Measurements from ENCODE around the gene USP35. TPM values are rescaled to one million over a fixed set of nuclear protein-coding genes. Genes with fewer than 3 reads are reported as not detected.

USP35 gene
- total and polyA plus RNA-seq, 5 donors: 7.5 to 16.6 (median 11.5) TPM

DNA sequence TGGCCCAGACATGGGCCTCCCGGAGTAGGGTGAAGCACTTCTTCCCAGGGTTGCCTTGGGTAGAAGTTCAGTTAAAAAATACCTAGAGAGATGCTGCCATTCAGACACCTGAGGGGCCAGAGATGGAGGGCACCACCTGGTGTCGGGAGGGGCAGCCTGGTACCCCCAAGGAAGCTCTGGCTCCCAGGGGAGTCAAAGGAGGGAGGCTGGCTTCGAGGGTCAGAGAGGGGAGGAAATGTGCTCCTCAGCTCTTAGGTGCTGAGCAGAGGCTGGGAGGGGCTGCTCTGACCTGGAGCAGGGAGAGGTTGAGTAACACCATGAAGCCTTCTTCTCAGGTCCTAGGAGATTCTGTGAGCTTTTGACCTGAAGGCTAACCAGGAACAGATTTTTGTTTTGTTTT lies 1.1 kb downstream of the USP35 start:
- ATAC-seq: no peak
- DNase-seq: peak in 1 of 3 donors; percentile 50
- WGBS: 38% methylated on average over 3 of the region's 3 CpGs
- H3K4me1 ChIP-seq (ENCODE audit: control insufficient read depth, insufficient read depth, low read length): peaks cover 9% of the 10 kb centered on the region
- no peak overlapping the region for H3K4me3 ChIP-seq (ENCODE audit: low read length)
- no peaks in the 10 kb centered on the region for H3K9me3 ChIP-seq (ENCODE audit: control insufficient read depth, low read length)
- H3K27me3 ChIP-seq (ENCODE audit: control insufficient read depth, insufficient read depth): no peaks in the 10 kb centered on the region
- no peak overlapping the region for H3K27ac ChIP-seq (ENCODE audit: low read length)
- intact Hi-C loops (cut with DNase I): no loop called here

DNA sequence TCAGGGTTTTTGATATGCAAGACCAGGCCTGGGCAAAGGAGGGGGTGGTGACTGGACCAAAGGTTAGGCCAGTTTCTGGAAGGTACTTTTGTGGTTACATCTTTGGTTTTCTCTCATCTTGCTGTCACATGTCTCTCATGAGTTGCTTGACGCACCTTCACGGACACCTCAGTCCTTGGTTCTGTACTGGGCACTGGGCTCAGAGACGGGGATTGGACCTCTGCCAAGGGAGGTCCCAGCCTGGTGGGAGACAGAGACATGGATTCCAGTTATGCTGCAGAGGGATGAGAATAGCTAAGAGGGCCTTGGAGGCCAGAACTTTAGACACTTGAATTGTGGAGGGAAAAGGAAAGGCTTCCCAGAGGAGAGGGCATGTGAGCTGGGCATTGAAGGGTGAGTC lies 1.7 kb downstream of the USP35 start:
- 63% methylated on average over 3 of the region's 3 CpGs for WGBS
- Histone ChIP-seq H3K4me3 (ENCODE audit: low read length) (no peak overlapping the region), H3K27me3 (ENCODE audit: control insufficient read depth, insufficient read depth) (no peaks in the 10 kb centered on the region), H3K27ac (ENCODE audit: low read length) (no peak overlapping the region), H3K4me1 (ENCODE audit: control insufficient read depth, insufficient read depth, low read length) (peaks cover 9% of the 10 kb centered on the region), H3K9me3 (ENCODE audit: control insufficient read depth, low read length) (no peaks in the 10 kb centered on the region)
- DNase-seq (no peak), ATAC-seq (no peak)
- intact Hi-C loops (cut with DNase I): no loop called here

DNA sequence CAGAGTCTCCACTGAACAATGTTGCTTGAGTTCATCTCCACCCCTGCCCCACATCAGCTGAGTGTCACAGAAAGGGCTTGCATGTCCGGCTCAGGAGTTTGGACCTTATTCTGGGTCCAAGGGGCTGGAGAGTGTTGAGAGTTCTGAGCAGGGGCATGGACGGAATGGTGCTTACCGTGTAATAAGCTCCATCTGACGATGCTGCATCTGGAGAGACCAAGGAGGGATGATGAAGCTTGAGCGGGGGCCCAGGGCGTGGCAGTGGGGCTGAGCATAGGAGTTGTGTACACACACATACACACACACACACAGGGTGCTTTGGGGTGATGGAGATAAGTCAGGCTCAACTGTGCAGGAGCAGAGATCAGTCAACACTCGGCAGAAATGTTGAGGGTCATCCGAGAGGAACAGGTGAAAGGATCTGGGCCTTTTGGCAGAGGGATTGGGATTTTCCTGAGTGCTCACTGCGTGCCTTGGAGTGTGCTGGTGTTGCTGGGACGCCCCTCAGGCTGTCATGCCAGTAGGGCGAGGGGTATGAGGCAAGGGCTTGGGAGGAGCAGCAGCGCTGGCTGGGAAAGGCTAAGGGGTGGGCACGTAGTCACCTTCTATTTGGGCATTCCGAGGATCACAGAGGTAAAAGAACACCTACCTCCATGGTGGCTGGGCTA lies 2.3 kb downstream of the USP35 start:
- peaks cover 9% of the 10 kb centered on the region for H3K4me1 ChIP-seq (ENCODE audit: control insufficient read depth, insufficient read depth, low read length)
- intact Hi-C loops (cut with DNase I): no loop called here

DNA sequence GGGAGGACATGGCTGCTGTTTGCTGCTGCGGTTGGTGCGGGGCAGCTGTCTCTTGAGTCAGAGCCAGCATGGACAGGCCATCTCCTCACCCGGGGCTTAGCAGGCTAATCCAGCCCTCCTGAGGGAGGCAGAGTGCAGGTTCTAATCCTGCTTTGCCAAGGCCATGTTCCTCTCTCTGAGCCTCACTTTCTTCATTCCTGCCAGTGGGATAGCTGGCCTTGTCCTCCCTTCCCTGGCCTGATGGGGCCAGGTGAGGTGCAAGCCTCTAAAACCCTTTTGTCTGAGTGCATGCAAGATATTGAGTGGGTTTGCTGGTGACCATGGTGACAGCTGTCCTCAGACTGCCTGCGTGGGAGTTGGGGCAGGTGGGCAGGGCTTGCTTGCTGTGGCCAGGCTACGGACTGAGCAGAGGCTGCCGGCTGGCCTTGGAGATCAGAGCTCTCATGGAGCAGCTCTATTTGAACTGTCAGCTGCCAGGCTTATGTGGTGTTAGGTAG lies 3.6 kb downstream of the USP35 start:
- intact Hi-C loops (cut with DNase I): no loop called here
- peak in 2 of 3 donors; percentile 26 to 60 for DNase-seq

More for the DNA sequence above, 2.3 kb downstream of the USP35 start:
- DNase-seq (no peak), ATAC-seq (no peak)
- H3K9me3 ChIP-seq (ENCODE audit: control insufficient read depth, low read length): no peaks in the 10 kb centered on the region
- 87% methylated on average over 14 of the region's 14 CpGs for WGBS
- no peak overlapping the region for H3K4me3 ChIP-seq (ENCODE audit: low read length)
- H3K27ac ChIP-seq (ENCODE audit: low read length): no peak overlapping the region
- no peaks in the 10 kb centered on the region for H3K27me3 ChIP-seq (ENCODE audit: control insufficient read depth, insufficient read depth)

DNA sequence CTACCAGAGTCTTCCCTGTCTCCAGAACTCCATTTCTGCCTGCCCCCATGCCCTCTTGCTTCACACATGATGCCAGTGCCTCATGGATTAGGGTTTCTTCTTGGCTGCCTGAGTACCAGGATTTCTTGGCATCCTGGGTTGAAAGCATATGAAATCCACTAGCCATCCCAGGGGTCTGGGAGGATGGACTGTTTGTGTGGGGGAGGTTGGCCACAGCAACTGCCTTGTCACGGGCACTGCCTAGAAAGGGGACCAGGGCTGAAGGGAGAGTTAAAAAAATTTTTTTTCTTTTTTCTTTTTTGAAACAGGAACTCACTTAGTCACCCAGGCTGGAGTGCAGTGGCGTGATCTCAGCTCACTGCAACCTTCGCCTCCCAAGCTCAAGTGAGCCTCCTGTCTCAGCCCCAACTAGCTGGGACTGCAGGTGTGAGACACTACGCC lies 4.2 kb downstream of the USP35 start:
- Histone ChIP-seq H3K9me3 (ENCODE audit: control insufficient read depth, low read length) (no peaks in the 10 kb centered on the region), H3K4me1 (ENCODE audit: control insufficient read depth, insufficient read depth, low read length) (peaks cover 6% of the 10 kb centered on the region), H3K4me3 (ENCODE audit: low read length) (no peak overlapping the region), H3K27me3 (ENCODE audit: control insufficient read depth, insufficient read depth) (no peaks in the 10 kb centered on the region), H3K27ac (ENCODE audit: low read length) (no peak overlapping the region)
- intact Hi-C loops (cut with DNase I): no loop called here
- DNase-seq (no peak), ATAC-seq (no peak)
- WGBS: 79% methylated on average over 4 of the region's 4 CpGs

More for the DNA sequence above, 3.6 kb downstream of the USP35 start:
- 58% methylated on average over 6 of the region's 6 CpGs for WGBS
- Histone ChIP-seq H3K9me3 (ENCODE audit: control insufficient read depth, low read length) (no peaks in the 10 kb centered on the region), H3K4me3 (ENCODE audit: low read length) (no peak overlapping the region), H3K4me1 (ENCODE audit: control insufficient read depth, insufficient read depth, low read length) (peaks cover 6% of the 10 kb centered on the region), H3K27me3 (ENCODE audit: control insufficient read depth, insufficient read depth) (no peaks in the 10 kb centered on the region), H3K27ac (ENCODE audit: low read length) (no peak overlapping the region)
- ATAC-seq: no peak

DNA sequence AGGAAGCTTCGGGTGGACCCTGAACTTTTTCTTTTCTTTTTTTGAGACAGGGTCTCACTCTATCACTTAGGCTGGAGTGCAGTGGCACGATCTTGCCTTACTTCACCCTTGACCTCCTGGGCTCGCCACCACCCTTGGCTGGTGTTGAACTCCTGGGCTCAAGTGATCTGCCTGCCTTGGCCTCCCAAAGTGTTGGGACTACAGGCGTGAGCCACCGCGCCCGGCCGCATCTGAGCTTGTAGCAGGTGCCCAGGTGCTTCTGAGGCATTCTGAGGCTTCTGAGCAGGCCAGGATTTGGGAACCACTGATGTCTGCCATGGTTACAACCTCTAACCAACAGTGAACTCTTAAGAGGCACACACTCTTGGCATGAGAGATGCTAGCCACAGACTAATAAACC lies 5.1 kb downstream of the USP35 start:
- ATAC-seq (no peak), DNase-seq (no peak)
- Histone ChIP-seq H3K4me3 (ENCODE audit: low read length) (no peak overlapping the region), H3K4me1 (ENCODE audit: control insufficient read depth, insufficient read depth, low read length) (peaks cover 6% of the 10 kb centered on the region), H3K27ac (ENCODE audit: low read length) (no peak overlapping the region), H3K9me3 (ENCODE audit: control insufficient read depth, low read length) (no peaks in the 10 kb centered on the region), H3K27me3 (ENCODE audit: control insufficient read depth, insufficient read depth) (no peaks in the 10 kb centered on the region)
- intact Hi-C loops (cut with DNase I): no loop called here
- 93% methylated on average over 8 of the region's 8 CpGs for WGBS

DNA sequence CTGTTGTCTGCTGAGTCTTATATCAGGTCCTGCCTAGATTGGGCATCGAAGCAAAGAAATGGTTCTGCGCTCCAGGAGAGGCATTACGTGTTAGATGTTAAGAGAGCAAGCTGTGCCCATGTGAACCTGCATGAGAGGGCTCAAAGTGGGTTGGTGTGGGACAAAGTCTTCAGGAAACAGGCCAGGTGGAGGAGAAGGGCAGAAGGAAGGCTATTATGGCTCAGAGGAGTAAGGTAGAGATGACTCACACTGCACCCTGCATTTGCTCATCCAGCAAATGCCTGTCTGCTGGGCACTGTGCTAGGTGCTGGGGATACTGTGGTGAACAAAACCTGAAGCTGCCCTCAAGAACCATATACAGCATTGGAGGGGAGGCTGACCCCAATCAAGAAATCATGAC lies 5.8 kb downstream of the USP35 start:
- WGBS: 96% methylated on average over 3 of the region's 3 CpGs
- intact Hi-C loops (cut with DNase I): no loop called here
- no peak for DNase-seq
- Histone ChIP-seq H3K4me3 (ENCODE audit: low read length) (no peak overlapping the region), H3K27ac (ENCODE audit: low read length) (no peak overlapping the region), H3K4me1 (ENCODE audit: control insufficient read depth, insufficient read depth, low read length) (peaks cover 6% of the 10 kb centered on the region), H3K27me3 (ENCODE audit: control insufficient read depth, insufficient read depth) (no peaks in the 10 kb centered on the region), H3K9me3 (ENCODE audit: control insufficient read depth, low read length) (no peaks in the 10 kb centered on the region)
- no peak for ATAC-seq

DNA sequence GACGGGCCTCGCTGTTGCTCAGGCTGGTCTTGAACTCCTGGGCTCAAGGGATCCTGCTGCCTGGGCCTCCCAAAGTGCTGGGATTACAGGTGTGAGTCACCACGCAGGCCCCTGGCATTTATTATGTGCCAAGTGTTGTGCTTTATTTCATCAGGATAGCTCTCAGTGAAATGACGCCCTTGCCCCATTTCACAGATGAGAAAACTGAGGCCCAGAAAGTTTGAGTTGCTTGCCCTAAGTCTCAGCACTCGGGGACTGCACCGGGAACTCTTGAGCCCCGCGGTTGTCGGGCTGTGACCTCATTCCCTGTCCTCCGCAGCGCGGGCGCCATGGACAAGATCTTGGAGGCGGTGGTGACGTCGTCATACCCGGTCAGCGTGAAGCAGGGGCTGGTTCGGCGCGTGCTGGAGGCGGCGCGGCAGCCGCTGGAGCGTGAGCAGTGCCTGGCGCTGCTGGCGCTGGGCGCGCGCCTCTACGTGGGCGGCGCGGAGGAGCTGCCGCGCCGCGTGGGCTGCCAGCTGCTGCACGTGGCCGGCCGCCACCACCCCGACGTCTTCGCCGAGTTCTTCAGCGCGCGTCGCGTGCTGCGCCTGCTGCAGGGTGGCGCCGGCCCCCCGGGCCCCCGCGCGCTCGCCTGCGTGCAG lies 7.3 kb downstream of the USP35 start:
- H3K27me3 ChIP-seq (ENCODE audit: control insufficient read depth, insufficient read depth): no peaks in the 10 kb centered on the region
- no peak overlapping the region for H3K27ac ChIP-seq (ENCODE audit: low read length)
- intact Hi-C loops (cut with DNase I): no loop called here
- ATAC-seq (no peak), DNase-seq (peak; percentile 46 to 78 (median 75))
- 66% methylated on average over 60 of the region's 60 CpGs for WGBS
- no peak overlapping the region for H3K4me3 ChIP-seq (ENCODE audit: low read length)
- H3K4me1 ChIP-seq (ENCODE audit: control insufficient read depth, insufficient read depth, low read length): peaks cover 8% of the 10 kb centered on the region
- H3K9me3 ChIP-seq (ENCODE audit: control insufficient read depth, low read length): no peaks in the 10 kb centered on the region

DNA sequence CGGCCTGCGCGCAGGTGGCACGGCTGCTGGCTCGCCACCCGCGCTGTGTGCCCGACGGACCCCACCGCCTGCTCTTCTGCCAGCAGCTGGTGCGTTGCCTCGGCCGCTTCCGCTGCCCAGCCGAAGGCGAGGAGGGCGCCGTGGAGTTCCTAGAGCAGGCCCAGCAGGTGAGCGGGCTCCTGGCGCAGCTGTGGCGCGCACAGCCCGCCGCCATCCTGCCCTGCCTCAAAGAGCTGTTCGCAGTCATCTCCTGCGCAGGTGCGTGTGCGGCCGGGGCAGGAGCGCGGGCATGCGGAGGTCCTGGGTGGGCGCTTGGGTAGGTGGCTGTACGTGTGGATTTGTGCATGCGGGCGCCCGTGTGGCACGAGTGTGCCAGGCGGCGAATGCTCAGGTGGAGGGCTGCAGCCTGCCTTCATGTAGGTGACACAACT lies 8.0 kb downstream of the USP35 start:
- Histone ChIP-seq H3K4me3 (ENCODE audit: low read length) (no peak overlapping the region), H3K27ac (ENCODE audit: low read length) (no peak overlapping the region), H3K27me3 (ENCODE audit: control insufficient read depth, insufficient read depth) (no peaks in the 10 kb centered on the region), H3K9me3 (ENCODE audit: control insufficient read depth, low read length) (no peaks in the 10 kb centered on the region), H3K4me1 (ENCODE audit: control insufficient read depth, insufficient read depth, low read length) (peaks cover 8% of the 10 kb centered on the region)
- intact Hi-C loops (cut with DNase I): no loop called here
- ATAC-seq: no peak
- no peak for DNase-seq
- WGBS: 87% methylated on average over 40 of the region's 40 CpGs

DNA sequence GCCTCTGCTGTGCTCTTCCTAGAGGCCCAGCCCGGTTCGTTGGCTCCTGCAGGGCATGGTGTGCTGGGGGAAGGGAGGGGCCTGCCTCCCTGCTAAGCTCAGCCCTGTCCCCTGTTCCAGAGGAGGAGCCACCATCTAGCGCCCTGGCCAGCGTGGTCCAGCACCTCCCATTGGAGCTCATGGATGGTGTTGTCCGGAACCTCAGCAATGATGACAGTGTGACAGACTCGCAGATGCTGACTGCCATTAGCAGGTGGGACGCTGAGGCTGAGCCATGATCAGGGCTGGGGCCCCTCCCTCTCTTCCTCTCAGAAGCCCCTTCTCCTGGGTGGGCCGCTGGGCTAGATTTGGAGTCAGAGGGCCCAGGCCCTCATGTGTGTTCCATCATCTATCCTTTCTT lies 9.1 kb downstream of the USP35 start:
- DNase-seq: no peak
- 92% methylated on average over 8 of the region's 8 CpGs for WGBS
- no peak overlapping the region for H3K27ac ChIP-seq (ENCODE audit: low read length)
- no peaks in the 10 kb centered on the region for H3K27me3 ChIP-seq (ENCODE audit: control insufficient read depth, insufficient read depth)
- no peak for ATAC-seq
- intact Hi-C loops (cut with DNase I): no loop called here
- H3K4me1 ChIP-seq (ENCODE audit: control insufficient read depth, insufficient read depth, low read length): peaks cover 2% of the 10 kb centered on the region
- H3K9me3 ChIP-seq (ENCODE audit: control insufficient read depth, low read length): no peaks in the 10 kb centered on the region
- H3K4me3 ChIP-seq (ENCODE audit: low read length): no peak overlapping the region

DNA sequence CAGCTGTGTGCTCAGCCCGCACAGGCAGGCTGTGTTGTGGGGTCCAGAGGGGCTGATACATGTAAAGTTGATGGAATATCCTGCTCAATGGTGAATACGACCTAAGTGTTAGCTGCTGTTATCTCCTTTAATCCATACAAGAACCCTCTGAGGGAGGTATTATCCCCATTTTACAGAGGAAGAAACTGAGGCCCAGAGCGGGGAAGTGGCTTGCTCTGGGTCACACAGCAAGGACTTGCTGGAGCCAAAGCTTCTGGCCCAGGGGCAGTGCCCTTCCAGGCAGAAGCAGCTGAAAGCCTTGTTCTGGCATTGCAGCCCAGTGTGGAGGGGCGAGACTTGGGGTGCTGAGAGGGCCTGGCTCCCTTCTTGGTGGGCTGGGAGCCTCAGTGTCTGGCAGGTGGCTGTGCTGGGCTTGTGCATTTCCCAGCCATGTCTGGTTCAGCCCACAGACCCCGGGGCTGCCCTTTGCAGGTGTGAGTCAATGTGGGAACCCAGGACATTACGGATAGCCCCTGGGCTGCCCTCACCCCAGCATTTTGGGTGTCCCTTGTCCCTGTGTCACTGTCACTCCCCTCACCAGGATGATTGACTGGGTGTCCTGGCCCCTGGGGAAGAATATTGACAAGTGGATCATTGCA lies 10.4 kb downstream of the USP35 start:
- peaks cover 2% of the 10 kb centered on the region for H3K4me1 ChIP-seq (ENCODE audit: control insufficient read depth, insufficient read depth, low read length)
- DNase-seq (peak in 1 of 3 donors; percentile 30), ATAC-seq (no peak)
- WGBS: 94% methylated on average over 6 of the region's 6 CpGs
- intact Hi-C loops (cut with DNase I): no loop called here
- no peaks in the 10 kb centered on the region for H3K9me3 ChIP-seq (ENCODE audit: control insufficient read depth, low read length)
- no peaks in the 10 kb centered on the region for H3K27me3 ChIP-seq (ENCODE audit: control insufficient read depth, insufficient read depth)
- no peak overlapping the region for H3K4me3 ChIP-seq (ENCODE audit: low read length)
- no peak overlapping the region for H3K27ac ChIP-seq (ENCODE audit: low read length)
